Hepatocyte (in vitro differentiated cells): ENCODE measurements around the gene PKN2. TPM values are rescaled to one million over a fixed set of nuclear protein-coding genes. Genes with fewer than 3 reads are reported as not detected.

Source experiments
- DNase-seq: peaks from one replicate; pipeline ENCODE4 v3.0.0-alpha.2; 2016; ENCODE audit warnings: low spot score
- H2AFZ ChIP-seq: fragments of 200-600 bp; sonication (generic); 2 replicates; pipeline ENCODE4 v1.6.0; 2016; ENCODE audit warnings: antibody characterized with exemption, mild to moderate bottlenecking
- H3K27ac ChIP-seq: fragments of 200-600 bp; sonication (generic); 2 replicates; pipeline ENCODE4 v1.5.1; 2016; ENCODE audit warnings: mild to moderate bottlenecking
- H3K27me3 ChIP-seq: fragments of 200-600 bp; sonication (generic); 2 replicates; pipeline ENCODE4 v1.6.1; 2016
- H3K36me3 ChIP-seq: fragments of 200-600 bp; sonication (generic); replicated peaks from 2 replicates; pipeline ENCODE4 v1.5.1; 2016; ENCODE audit warnings: low read depth; ENCODE audit not compliant: insufficient read depth
- H3K4me1 ChIP-seq: fragments of 200-600 bp; sonication (generic); 2 replicates; pipeline ENCODE4 v1.5.1; 2016; ENCODE audit warnings: mild to moderate bottlenecking, moderate library complexity; ENCODE audit not compliant: insufficient read depth
- H3K4me2 ChIP-seq: fragments of 200-600 bp; sonication (generic); 2 replicates; pipeline ENCODE4 v1.6.0; 2016
- H3K4me3 ChIP-seq: fragments of 200-600 bp; sonication (generic); 2 replicates; pipeline ENCODE4 v1.5.1; 2016; ENCODE audit warnings: mild to moderate bottlenecking
- H3K79me2 ChIP-seq: fragments of 200-600 bp; sonication (generic); 2 replicates; pipeline ENCODE4 v1.6.0; 2017; ENCODE audit warnings: mild to moderate bottlenecking
- H3K9me2 ChIP-seq: fragments of 200-600 bp; sonication (generic); replicated peaks from 2 replicates; pipeline ENCODE4 v1.6.0; 2017; ENCODE audit warnings: mild to moderate bottlenecking; ENCODE audit not compliant: insufficient read depth
- H3K9me3 ChIP-seq: fragments of 200-600 bp; sonication (generic); 2 replicates; pipeline ENCODE4 v1.5.1; 2016; ENCODE audit warnings: low read depth, mild to moderate bottlenecking
- H4K20me1 ChIP-seq: fragments of 200-600 bp; sonication (generic); 2 replicates; pipeline ENCODE4 v1.6.0; 2016; ENCODE audit warnings: mild to moderate bottlenecking; ENCODE audit not compliant: insufficient read depth, poor library complexity, severe bottlenecking
- CTCF ChIP-seq: fragments of 200-600 bp; sonication (generic); IDR thresholded peaks from 2 replicates; pipeline ENCODE4 v1.5.1; 2016; ENCODE audit warnings: antibody characterized with exemption, mild to moderate bottlenecking; ENCODE audit not compliant: poor library complexity
- EZH2 ChIP-seq: fragments of 200-600 bp; sonication (generic); IDR thresholded peaks from 2 replicates; pipeline ENCODE4 v1.6.1; 2016; ENCODE audit warnings: antibody characterized with exemption, mild to moderate bottlenecking, borderline replicate concordance
- EZH2phosphoT487 ChIP-seq: fragments of 200-600 bp; sonication (generic); IDR thresholded peaks from one replicate; pipeline ENCODE4 v1.6.1; 2018; ENCODE audit warnings: antibody characterized with exemption, mild to moderate bottlenecking, low read depth, moderate library complexity; ENCODE audit not compliant: unreplicated experiment, severe bottlenecking
- whole genome bisulfite sequencing: methylation state at CpG from one replicate; pipeline ENCODE4 v1.1.6; 2016; ENCODE audit warnings: low lambda C conversion rate; ENCODE audit errors: missing lambda C conversion rate; 5-methylcytosine and 5-hydroxymethylcytosine counted together
- polyA plus RNA-seq: library from polyadenylated mRNA; unstranded; fragments of >200 nt; fragmentation: Nextera tagmentation; extraction: Ambion mirVana; gene quantifications from 2 replicates; pipeline ENCODE4 v1.2.1, GENCODE V29; 2016
- total RNA-seq: library from RNA; depleted of rRNA; stranded (reverse); fragments of >200 nt; gene quantifications from 2 replicates; pipeline ENCODE4 v1.2.3, GENCODE V29; 2014

Gene PKN2
- total and polyA plus RNA-seq, 2 experiments from 2014 or later, result 16.4 to 54.0 TPM

- Histone ChIP-seq H3K79me2 (no peaks in the 10 kb centered on the region), H4K20me1 (no peaks in the 10 kb centered on the region), H3K9me3 (no peaks in the 10 kb centered on the region), H3K27me3 (no peaks in the 10 kb centered on the region), H3K4me3 (no peak overlapping the region), H3K27ac (no peak overlapping the region), H3K4me1 (no peaks in the 10 kb centered on the region), H3K9me2 (no peaks in the 10 kb centered on the region), H3K4me2 (no peak overlapping the region), H3K36me3 (peaks cover 5% of the 10 kb centered on the region), H2AFZ (no peak overlapping the region)
- no peak for TF ChIP-seq CTCF
- no peak for TF ChIP-seq EZH2phosphoT487
- no peak for TF ChIP-seq EZH2
- WGBS, result 96% methylated on average over 9 of the region's 9 CpGs
- no peak for DNase-seq
Measured at GRCh38 chr1:88801575-88802208, 117.6 kb downstream of the PKN2 start.

- no peak overlapping the region for H3K4me3 ChIP-seq
- no peak overlapping the region for H2AFZ ChIP-seq
- no peaks in the 10 kb centered on the region for H3K9me3 ChIP-seq
- TF ChIP-seq CTCF (no peak), EZH2 (no peak), EZH2phosphoT487 (no peak)
- no peak overlapping the region for H3K4me2 ChIP-seq
- H3K27me3 ChIP-seq, result no peaks in the 10 kb centered on the region
- no peaks in the 10 kb centered on the region for H3K4me1 ChIP-seq
- no peaks in the 10 kb centered on the region for H3K9me2 ChIP-seq
- WGBS, result 98% methylated on average over 7 of the region's 7 CpGs
- no peaks in the 10 kb centered on the region for H4K20me1 ChIP-seq
- H3K27ac ChIP-seq, result no peak overlapping the region
- no peak for DNase-seq
- no peaks in the 10 kb centered on the region for H3K79me2 ChIP-seq
- H3K36me3 ChIP-seq, result peaks cover 8% of the 10 kb centered on the region
Measured at GRCh38 chr1:88802404-88802803, 118.3 kb downstream of the PKN2 start.

GRCh38 chr1:88802950-88803349, 118.9 kb downstream of the PKN2 start:
- H3K27me3 ChIP-seq, result no peaks in the 10 kb centered on the region
- no peak for DNase-seq
- no peaks in the 10 kb centered on the region for H3K79me2 ChIP-seq
- H3K9me2 ChIP-seq, result no peaks in the 10 kb centered on the region
- H2AFZ ChIP-seq, result no peak overlapping the region
- TF ChIP-seq EZH2phosphoT487, result no peak
- no peak for TF ChIP-seq CTCF
- TF ChIP-seq EZH2, result no peak
- 91% methylated on average over 2 of the region's 2 CpGs for WGBS
- no peak overlapping the region for H3K27ac ChIP-seq
- no peaks in the 10 kb centered on the region for H3K9me3 ChIP-seq
- peaks cover 11% of the 10 kb centered on the region for H3K36me3 ChIP-seq
- H3K4me2 ChIP-seq, result no peak overlapping the region
- H3K4me3 ChIP-seq, result no peak overlapping the region
- H3K4me1 ChIP-seq, result no peaks in the 10 kb centered on the region
- no peaks in the 10 kb centered on the region for H4K20me1 ChIP-seq

GRCh38 chr1:88803444-88803843, 119.4 kb downstream of the PKN2 start:
- Histone ChIP-seq H3K9me2 (no peaks in the 10 kb centered on the region), H3K4me1 (no peaks in the 10 kb centered on the region), H3K36me3 (peaks cover 11% of the 10 kb centered on the region), H3K79me2 (no peaks in the 10 kb centered on the region), H4K20me1 (no peaks in the 10 kb centered on the region), H3K4me3 (no peak overlapping the region), H3K4me2 (no peak overlapping the region), H3K9me3 (no peaks in the 10 kb centered on the region), H3K27me3 (no peaks in the 10 kb centered on the region), H2AFZ (no peak overlapping the region), H3K27ac (no peak overlapping the region)
- no peak for TF ChIP-seq EZH2phosphoT487
- no peak for DNase-seq
- WGBS, result 97% methylated on average over 5 of the region's 5 CpGs
